CD14-positive monocyte (primary cell): ENCODE measurements around the gene ALDH2. TPM values are rescaled to one million over a fixed set of nuclear protein-coding genes. Genes with fewer than 3 reads are reported as not detected.
"Not testable (repeated sequence)": the region's sequence is repeated elsewhere in the genome, so short reads cannot be mapped to it uniquely, and the experiment has no call there.

Experiments used
- DNase-seq, 3 donors: peaks; one replicate each; pipeline ENCODE4 v3.0.0-alpha.2; 2011 to 2022
- H2AFZ ChIP-seq: 2 replicates; pipeline ENCODE4 v1.6.0; 2012; ENCODE audit warnings: mild to moderate bottlenecking, low read depth, low read length, inconsistent platforms; ENCODE audit not compliant: insufficient read depth, poor library complexity, severe bottlenecking
- H3K27ac ChIP-seq, 2 donors: 1 replicate in 1 of 2; 2 replicates in 1 of 2; pipeline ENCODE4 v1.5.1; 2012 to 2013; ENCODE audit warnings: low read length in 2 of 2, control low read depth in 1 of 2, inconsistent platforms in 1 of 2, low read depth in 1 of 2, mild to moderate bottlenecking in 1 of 2
- H3K27me3 ChIP-seq, 2 donors: one replicate each; pipeline versions ENCODE4 v1.6.0 to v1.6.1; 2011 to 2013; ENCODE audit warnings: low read length in 2 of 2; ENCODE audit not compliant: control insufficient read depth in 2 of 2, insufficient read depth in 2 of 2
- H3K36me3 ChIP-seq, 2 donors: replicated peaks in 1 of 2; 1 replicate in 1 of 2; 2 replicates in 1 of 2; pipeline versions ENCODE4 v1.5.1 to v1.6.1; 2012 to 2013; ENCODE audit warnings: low read length in 2 of 2, control low read depth in 1 of 2, inconsistent platforms in 1 of 2, mild to moderate bottlenecking in 1 of 2; ENCODE audit not compliant: insufficient read depth in 2 of 2, control insufficient read depth in 1 of 2
- H3K4me1 ChIP-seq, 2 donors: 1 replicate in 1 of 2; 2 replicates in 1 of 2; pipeline versions ENCODE4 v1.5.1 to v1.6.1; 2012 to 2013; ENCODE audit warnings: low read length in 2 of 2, control low read depth in 1 of 2, inconsistent platforms in 1 of 2, mild to moderate bottlenecking in 1 of 2, moderate library complexity in 1 of 2; ENCODE audit not compliant: insufficient read depth in 2 of 2, control insufficient read depth in 1 of 2
- H3K4me2 ChIP-seq: replicated peaks from 2 replicates; pipeline ENCODE3; 2012; ENCODE audit warnings: low read length, moderate library complexity, mild to moderate bottlenecking; ENCODE audit not compliant: poor library complexity, severe bottlenecking; ENCODE audit errors: extremely low read depth
- H3K4me3 ChIP-seq, 3 experiments: fragments of 200-600 bp in 1 of 3; sonication (generic) in 1 of 3; replicated peaks in 1 of 3; 1 replicate in 2 of 3; 2 replicates in 1 of 3; pipeline ENCODE4 v1.5.1; 2011 to 2013; ENCODE audit warnings: low read length in 3 of 3, mild to moderate bottlenecking in 3 of 3, control low read depth in 2 of 3, low read depth in 2 of 3, inconsistent platforms in 1 of 3, moderate library complexity in 1 of 3
- H3K79me2 ChIP-seq: 2 replicates; pipeline ENCODE4 v1.6.0; 2012; ENCODE audit warnings: mild to moderate bottlenecking, control low read depth, inconsistent platforms, low read length, moderate library complexity; ENCODE audit not compliant: insufficient read depth
- H3K9ac ChIP-seq: 2 replicates; pipeline ENCODE4 v1.6.0; 2017; ENCODE audit warnings: low read length, mild to moderate bottlenecking; ENCODE audit not compliant: insufficient read depth, poor library complexity, severe bottlenecking
- H3K9me3 ChIP-seq, 2 donors: replicated peaks in 1 of 2; 1 replicate in 1 of 2; 2 replicates in 1 of 2; pipeline versions ENCODE4 v1.5.1 to v1.6.1; 2012 to 2013; ENCODE audit warnings: low read length in 2 of 2, control low read depth in 1 of 2; ENCODE audit not compliant: control insufficient read depth in 1 of 2, insufficient read depth in 1 of 2
- H4K20me1 ChIP-seq: 2 replicates; pipeline ENCODE4 v1.6.0; 2012; ENCODE audit warnings: mild to moderate bottlenecking, low read length, control low read depth, moderate library complexity; ENCODE audit not compliant: insufficient read depth
- H3K27ac Mint-ChIP-seq, 7 donors: one replicate each; pipeline ENCODE4 v1.8.0; 2020; ENCODE audit warnings: mild to moderate bottlenecking in 7 of 7, mixed read lengths in 7 of 7, moderate library complexity in 6 of 7, inconsistent platforms in 2 of 7
- H3K27me3 Mint-ChIP-seq, 3 donors: one replicate each; pipeline ENCODE4 v1.8.0; 2021 to 2022; ENCODE audit warnings: low read depth in 3 of 3, mild to moderate bottlenecking in 3 of 3, mixed read lengths in 3 of 3, moderate library complexity in 3 of 3, inconsistent platforms in 1 of 3
- H3K36me3 Mint-ChIP-seq, 2 donors: one replicate each; pipeline ENCODE4 v1.8.0; 2020; ENCODE audit warnings: mixed read lengths in 2 of 2, inconsistent platforms in 1 of 2, mild to moderate bottlenecking in 1 of 2
- H3K4me1 Mint-ChIP-seq: one replicate; pipeline ENCODE4 v1.8.0; 2020; ENCODE audit warnings: mild to moderate bottlenecking, mixed read lengths
- H3K4me3 Mint-ChIP-seq, 2 donors: one replicate each; pipeline ENCODE4 v1.8.0; 2020; ENCODE audit warnings: mild to moderate bottlenecking in 2 of 2, mixed read lengths in 2 of 2, moderate library complexity in 1 of 2
- H3K9me3 Mint-ChIP-seq, 7 donors: one replicate each; pipeline ENCODE4 v1.8.0; 2020 to 2022; ENCODE audit warnings: mixed read lengths in 7 of 7, mild to moderate bottlenecking in 6 of 7, moderate library complexity in 6 of 7, inconsistent platforms in 2 of 7
- WGBS: methylation state at CpG from one replicate; pipeline ENCODE4 v1.1.5; 2013; ENCODE audit warnings: missing lambda C conversion rate; ENCODE audit not compliant: insufficient coverage; 5-methylcytosine and 5-hydroxymethylcytosine counted together
- intact Hi-C, 2 donors: fragments of 100-400 bp; cut with micrococcal nuclease; formaldehyde crosslinking; loops; one replicate each; pipeline versions ENCODE4 v1.15.0 to v1.15.1; 2023
- polyA plus RNA-seq, 3 donors: library from polyadenylated mRNA; depleted of rRNA in 1 of 3; unstranded in 2 of 3; stranded (reverse) in 1 of 3; fragments of 300-500 nt in 2 of 3; fragments of >200 nt in 1 of 3; fragmentation: Illumina TruSeq in 2 of 3; gene quantifications; 1 replicate in 2 of 3; 2 replicates in 1 of 3; pipeline ENCODE4 v1.2.3, GENCODE V29; 2012 to 2021
- TF ChIP-seq, protein P1 (sequence below): fragments of 200-600 bp; IDR thresholded peaks from one replicate; pipeline ENCODE4 v1.8.0; 2022; ENCODE audit warnings: antibody characterized with exemption, mild to moderate bottlenecking

The ALDH2 gene
- polyA plus RNA-seq, 3 donors = 272 to 404 (median 384) TPM

GRCh38 chr12:111824312-111824711 is 57.6 kb downstream of the ALDH2 start:
- H3K9ac ChIP-seq, H3K36me3 ChIP-seq, H4K20me1 ChIP-seq, DNase-seq, H3K36me3 Mint-ChIP-seq, H3K9me3 ChIP-seq, H3K9me3 Mint-ChIP-seq, H3K27me3 ChIP-seq, H3K27me3 Mint-ChIP-seq, H3K4me3 Mint-ChIP-seq, H2AFZ ChIP-seq, H3K27ac ChIP-seq, H3K4me3 ChIP-seq, intact Hi-C loops, H3K79me2 ChIP-seq, H3K4me2 ChIP-seq: not testable (repeated sequence)
- WGBS = no CpG with 5 or more reads among the region's 4 CpGs
- peak overlapping the region in 1 of 7 donors; percentile 15 for H3K27ac Mint-ChIP-seq
- TF ChIP-seq, protein P1, sequence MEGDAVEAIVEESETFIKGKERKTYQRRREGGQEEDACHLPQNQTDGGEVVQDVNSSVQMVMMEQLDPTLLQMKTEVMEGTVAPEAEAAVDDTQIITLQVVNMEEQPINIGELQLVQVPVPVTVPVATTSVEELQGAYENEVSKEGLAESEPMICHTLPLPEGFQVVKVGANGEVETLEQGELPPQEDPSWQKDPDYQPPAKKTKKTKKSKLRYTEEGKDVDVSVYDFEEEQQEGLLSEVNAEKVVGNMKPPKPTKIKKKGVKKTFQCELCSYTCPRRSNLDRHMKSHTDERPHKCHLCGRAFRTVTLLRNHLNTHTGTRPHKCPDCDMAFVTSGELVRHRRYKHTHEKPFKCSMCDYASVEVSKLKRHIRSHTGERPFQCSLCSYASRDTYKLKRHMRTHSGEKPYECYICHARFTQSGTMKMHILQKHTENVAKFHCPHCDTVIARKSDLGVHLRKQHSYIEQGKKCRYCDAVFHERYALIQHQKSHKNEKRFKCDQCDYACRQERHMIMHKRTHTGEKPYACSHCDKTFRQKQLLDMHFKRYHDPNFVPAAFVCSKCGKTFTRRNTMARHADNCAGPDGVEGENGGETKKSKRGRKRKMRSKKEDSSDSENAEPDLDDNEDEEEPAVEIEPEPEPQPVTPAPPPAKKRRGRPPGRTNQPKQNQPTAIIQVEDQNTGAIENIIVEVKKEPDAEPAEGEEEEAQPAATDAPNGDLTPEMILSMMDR = peak; percentile 43
- peaks cover 50% of the 10 kb centered on the region for H3K4me1 Mint-ChIP-seq
- H3K4me1 ChIP-seq = peaks cover 41 to 52% of the 10 kb centered on the region in 2 donors

DNA sequence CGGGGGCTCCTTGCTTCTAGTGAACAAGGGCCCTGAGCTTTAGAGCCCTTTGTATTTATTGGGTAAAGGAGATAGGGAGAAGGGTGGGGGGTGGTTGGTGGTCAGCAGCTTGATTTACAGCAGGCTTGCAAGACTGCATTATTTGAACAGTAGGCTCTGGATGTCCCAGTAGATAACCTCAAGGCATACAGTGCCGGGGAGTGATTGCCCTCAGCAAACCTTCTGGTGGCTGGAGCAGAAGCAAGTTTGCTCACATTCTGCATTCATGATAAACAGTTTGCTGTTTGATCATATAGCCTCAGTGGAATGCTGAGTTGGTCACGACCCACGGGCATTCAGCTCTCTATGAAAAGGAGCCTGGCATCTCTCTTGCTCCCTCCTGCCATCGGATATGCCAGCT is 58.8 kb downstream of the ALDH2 start:
- no peaks in the 10 kb centered on the region for H3K36me3 ChIP-seq
- intact Hi-C loops = no loop called here
- H3K4me2 ChIP-seq = no peak overlapping the region
- no peaks in the 10 kb centered on the region for H3K9me3 Mint-ChIP-seq
- no peak overlapping the region for H3K27ac ChIP-seq
- no peak overlapping the region for H3K4me3 Mint-ChIP-seq
- peaks cover 0 to 5% (median 2%) of the 10 kb centered on the region in 3 donors for H3K27me3 Mint-ChIP-seq
- no peak overlapping the region for H2AFZ ChIP-seq
- H4K20me1 ChIP-seq = no peaks in the 10 kb centered on the region
- DNase-seq = no peak
- WGBS = 94% methylated on average over 5 of the region's 5 CpGs
- H3K27ac Mint-ChIP-seq = peak overlapping the region in 1 of 7 donors; percentile 41
- H3K79me2 ChIP-seq = no peaks in the 10 kb centered on the region
- no peaks in the 10 kb centered on the region for H3K27me3 ChIP-seq
- peaks cover 41 to 52% of the 10 kb centered on the region in 2 donors for H3K4me1 ChIP-seq
- no peaks in the 10 kb centered on the region for H3K36me3 Mint-ChIP-seq
- H3K4me3 ChIP-seq = no peak overlapping the region
- peaks cover 50% of the 10 kb centered on the region for H3K4me1 Mint-ChIP-seq
- no peaks in the 10 kb centered on the region for H3K9me3 ChIP-seq
- TF ChIP-seq, protein P1 = no peak
- no peak overlapping the region for H3K9ac ChIP-seq
